K562 (cell line): ENCODE data around the gene UGT1A3. TPM values are rescaled to one million over a fixed set of nuclear protein-coding genes. Genes with fewer than 3 reads are reported as not detected.

Experiments used
- CAMTA2 ChIP-seq: fragments of 250-450 bp; sonication (Bioruptor Pico); conservative IDR thresholded peaks from 2 replicates; pipeline ENCODE4 v1.5.1; 2022
- CBFA2T2 ChIP-seq: fragments of 450-650 bp; conservative IDR thresholded peaks from 2 replicates; pipeline ENCODE4 v1.6.1; 2017; ENCODE audit warnings: mild to moderate bottlenecking
- FUS ChIP-seq: fragments of 200-400 bp; formaldehyde crosslinking; optimal IDR thresholded peaks from 2 replicates; pipeline ENCODE3; 2017; ENCODE audit warnings: low read depth, low read length
- MAZ ChIP-seq, 2 experiments: fragments of 450-650 bp in 1 of 2; sonication (generic) in 1 of 2; formaldehyde crosslinking; IDR thresholded peaks in 1 of 2; conservative IDR thresholded peaks in 1 of 2; 2 replicates each; pipeline versions ENCODE4 v1.4.0 to v1.5.0; 2020; ENCODE audit warnings: mild to moderate bottlenecking in 1 of 2, missing genetic modification reagents in 1 of 2
- POLR2AphosphoS2 ChIP-seq: IDR thresholded peaks from 2 replicates; pipeline ENCODE4 v1.6.1; 2012; ENCODE audit warnings: low read length, improper control_type of control experiment
- ZSCAN32 ChIP-seq: fragments of 450-650 bp; formaldehyde crosslinking; IDR thresholded peaks from 2 replicates; pipeline ENCODE4 v1.4.0; 2020; ENCODE audit warnings: mild to moderate bottlenecking, moderate library complexity
- polyA plus RNA-seq, 8 experiments: library from polyadenylated mRNA; depleted of rRNA in 4 of 8; stranded (reverse) in 5 of 8; unstranded in 3 of 8; fragments of >200 nt; fragmentation: Nextera tagmentation in 2 of 8; fragmentation: Illumina TruSeq in 1 of 8; extraction: Ambion mirVana in 2 of 8; extraction: Trizol in 1 of 8; gene quantifications; 2 replicates each; pipeline versions ENCODE4 v1.2.1 to v1.2.3, GENCODE V29; 2011 to 2014; ENCODE audit warnings: inconsistent platforms in 1 of 8, missing spikeins in 1 of 8
- total RNA-seq, 7 experiments: library from RNA; depleted of rRNA in 6 of 7; stranded (reverse); fragments of >200 nt in 6 of 7; fragmentation: Illumina TruSeq in 2 of 7; extraction: Trizol in 2 of 7; gene quantifications; 2 replicates each; pipeline versions ENCODE4 v1.2.1 to v1.2.3, GENCODE V29; 2011 to 2021; ENCODE audit warnings: low replicate concordance in 1 of 7
- TF ChIP-seq, protein P1 (sequence below): sonication (generic); formaldehyde crosslinking; IDR thresholded peaks from 2 replicates; pipeline ENCODE4 v1.5.0; 2020; ENCODE audit warnings: missing genetic modification reagents
- TF ChIP-seq, protein P2 (sequence below): fragments of 450-650 bp; IDR thresholded peaks from 2 replicates; pipeline ENCODE4 v1.6.1; 2017; ENCODE audit warnings: mild to moderate bottlenecking, moderate library complexity
- TF ChIP-seq, protein P3 (sequence below): fragments of 450-650 bp; IDR thresholded peaks from 2 replicates; pipeline ENCODE4 v1.6.1; 2017; ENCODE audit warnings: antibody characterized with exemption

Gene UGT1A3
- total and polyA plus RNA-seq, 9 of the 15 experiments (the other 6 are each of a cell fraction or from before 2014, with no cell fraction given): not detected

DNA sequence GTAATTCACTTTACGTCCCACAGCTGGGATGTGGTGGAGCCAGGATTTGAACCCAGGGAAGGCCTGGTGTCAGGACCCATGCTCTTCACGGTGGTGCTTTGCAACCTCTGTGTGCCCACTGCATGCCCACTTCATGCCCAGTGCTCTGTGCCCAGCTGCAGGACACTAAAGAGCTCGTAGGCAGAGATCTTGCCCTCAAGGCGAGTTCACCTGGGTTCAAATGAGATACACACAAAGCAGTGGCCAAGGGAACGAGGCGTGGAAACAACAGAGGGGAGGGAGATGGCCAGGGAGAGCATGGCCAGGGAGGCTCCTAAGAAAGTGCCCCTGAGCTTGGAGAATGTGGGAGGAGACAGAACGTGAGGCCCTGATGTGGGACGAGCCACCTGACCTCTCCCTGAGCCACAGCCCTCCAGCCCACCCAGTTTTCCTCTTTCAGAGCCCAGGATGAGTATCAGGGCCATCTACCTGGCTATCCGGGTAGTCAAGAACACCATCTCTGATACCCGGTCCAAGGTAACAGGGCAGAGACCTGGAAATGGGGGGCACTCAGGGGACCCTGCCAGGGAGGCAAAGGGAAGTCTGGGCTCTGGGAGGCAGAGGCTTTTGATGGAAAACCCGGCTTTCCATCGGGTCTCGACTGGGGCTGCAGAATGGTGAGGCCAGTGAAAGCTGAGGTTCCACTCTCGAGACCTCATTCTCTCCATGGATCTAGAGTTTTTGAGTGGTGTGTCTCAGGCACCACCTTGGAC is 69.7 kb downstream of the UGT1A3 start (continued):
- TF ChIP-seq, protein P1, sequence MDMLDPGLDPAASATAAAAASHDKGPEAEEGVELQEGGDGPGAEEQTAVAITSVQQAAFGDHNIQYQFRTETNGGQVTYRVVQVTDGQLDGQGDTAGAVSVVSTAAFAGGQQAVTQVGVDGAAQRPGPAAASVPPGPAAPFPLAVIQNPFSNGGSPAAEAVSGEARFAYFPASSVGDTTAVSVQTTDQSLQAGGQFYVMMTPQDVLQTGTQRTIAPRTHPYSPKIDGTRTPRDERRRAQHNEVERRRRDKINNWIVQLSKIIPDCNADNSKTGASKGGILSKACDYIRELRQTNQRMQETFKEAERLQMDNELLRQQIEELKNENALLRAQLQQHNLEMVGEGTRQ (CRISPR knock-in tag): no peak
- TF ChIP-seq, protein P2, sequence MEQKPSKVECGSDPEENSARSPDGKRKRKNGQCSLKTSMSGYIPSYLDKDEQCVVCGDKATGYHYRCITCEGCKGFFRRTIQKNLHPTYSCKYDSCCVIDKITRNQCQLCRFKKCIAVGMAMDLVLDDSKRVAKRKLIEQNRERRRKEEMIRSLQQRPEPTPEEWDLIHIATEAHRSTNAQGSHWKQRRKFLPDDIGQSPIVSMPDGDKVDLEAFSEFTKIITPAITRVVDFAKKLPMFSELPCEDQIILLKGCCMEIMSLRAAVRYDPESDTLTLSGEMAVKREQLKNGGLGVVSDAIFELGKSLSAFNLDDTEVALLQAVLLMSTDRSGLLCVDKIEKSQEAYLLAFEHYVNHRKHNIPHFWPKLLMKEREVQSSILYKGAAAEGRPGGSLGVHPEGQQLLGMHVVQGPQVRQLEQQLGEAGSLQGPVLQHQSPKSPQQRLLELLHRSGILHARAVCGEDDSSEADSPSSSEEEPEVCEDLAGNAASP: no peak
- TF ChIP-seq ZSCAN32 (CRISPR knock-in tag): no peak
- TF ChIP-seq CAMTA2 (CRISPR knock-in tag): no peak
- no peak for TF ChIP-seq CBFA2T2
- no peak for TF ChIP-seq MAZ (CRISPR knock-in tag; conservative IDR thresholded peaks at IDR 0.05 in 1 of 2, IDR thresholded peaks at IDR 0.05 in 1 of 2)
- no peak for TF ChIP-seq FUS
- TF ChIP-seq POLR2AphosphoS2: no peak
- TF ChIP-seq, protein P3, sequence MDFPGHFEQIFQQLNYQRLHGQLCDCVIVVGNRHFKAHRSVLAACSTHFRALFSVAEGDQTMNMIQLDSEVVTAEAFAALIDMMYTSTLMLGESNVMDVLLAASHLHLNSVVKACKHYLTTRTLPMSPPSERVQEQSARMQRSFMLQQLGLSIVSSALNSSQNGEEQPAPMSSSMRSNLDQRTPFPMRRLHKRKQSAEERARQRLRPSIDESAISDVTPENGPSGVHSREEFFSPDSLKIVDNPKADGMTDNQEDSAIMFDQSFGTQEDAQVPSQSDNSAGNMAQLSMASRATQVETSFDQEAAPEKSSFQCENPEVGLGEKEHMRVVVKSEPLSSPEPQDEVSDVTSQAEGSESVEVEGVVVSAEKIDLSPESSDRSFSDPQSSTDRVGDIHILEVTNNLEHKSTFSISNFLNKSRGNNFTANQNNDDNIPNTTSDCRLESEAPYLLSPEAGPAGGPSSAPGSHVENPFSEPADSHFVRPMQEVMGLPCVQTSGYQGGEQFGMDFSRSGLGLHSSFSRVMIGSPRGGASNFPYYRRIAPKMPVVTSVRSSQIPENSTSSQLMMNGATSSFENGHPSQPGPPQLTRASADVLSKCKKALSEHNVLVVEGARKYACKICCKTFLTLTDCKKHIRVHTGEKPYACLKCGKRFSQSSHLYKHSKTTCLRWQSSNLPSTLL: no peak
